Omental fat pad (tissue), 4 donors: Measurements from ENCODE around the gene PGBD5. TPM values are rescaled to one million over a fixed set of nuclear protein-coding genes. Genes with fewer than 3 reads are reported as not detected.

Experiments
- ATAC-seq: fragments of 150-250 bp; one replicate; pipeline ENCODE4 v1.9.1; 2016; ENCODE audit warnings: mild to moderate bottlenecking, moderate library complexity; ENCODE audit not compliant: low FRiP score
- DNase-seq: peaks from one replicate; pipeline ENCODE4 v3.0.0-alpha.2; 2019; ENCODE audit warnings: low spot score
- total RNA-seq, 4 donors: library from RNA; depleted of rRNA; stranded (reverse); fragments of >200 nt; gene quantifications; one replicate each; pipeline ENCODE4 v1.1.0, GENCODE V29; 2016
- TF ChIP-seq, protein P1 (sequence below), 3 donors: fragments of 450-650 bp; IDR thresholded peaks; one replicate each; pipeline ENCODE4 v1.5.1; 2016 to 2017; ENCODE audit warnings: antibody characterized with exemption in 3 of 3, mild to moderate bottlenecking in 3 of 3, moderate library complexity in 2 of 3

PGBD5 gene
- total RNA-seq, 4 donors from 2014 or later: 0.37 to 1.4 (median 0.60) TPM; not detected in 1

DNA sequence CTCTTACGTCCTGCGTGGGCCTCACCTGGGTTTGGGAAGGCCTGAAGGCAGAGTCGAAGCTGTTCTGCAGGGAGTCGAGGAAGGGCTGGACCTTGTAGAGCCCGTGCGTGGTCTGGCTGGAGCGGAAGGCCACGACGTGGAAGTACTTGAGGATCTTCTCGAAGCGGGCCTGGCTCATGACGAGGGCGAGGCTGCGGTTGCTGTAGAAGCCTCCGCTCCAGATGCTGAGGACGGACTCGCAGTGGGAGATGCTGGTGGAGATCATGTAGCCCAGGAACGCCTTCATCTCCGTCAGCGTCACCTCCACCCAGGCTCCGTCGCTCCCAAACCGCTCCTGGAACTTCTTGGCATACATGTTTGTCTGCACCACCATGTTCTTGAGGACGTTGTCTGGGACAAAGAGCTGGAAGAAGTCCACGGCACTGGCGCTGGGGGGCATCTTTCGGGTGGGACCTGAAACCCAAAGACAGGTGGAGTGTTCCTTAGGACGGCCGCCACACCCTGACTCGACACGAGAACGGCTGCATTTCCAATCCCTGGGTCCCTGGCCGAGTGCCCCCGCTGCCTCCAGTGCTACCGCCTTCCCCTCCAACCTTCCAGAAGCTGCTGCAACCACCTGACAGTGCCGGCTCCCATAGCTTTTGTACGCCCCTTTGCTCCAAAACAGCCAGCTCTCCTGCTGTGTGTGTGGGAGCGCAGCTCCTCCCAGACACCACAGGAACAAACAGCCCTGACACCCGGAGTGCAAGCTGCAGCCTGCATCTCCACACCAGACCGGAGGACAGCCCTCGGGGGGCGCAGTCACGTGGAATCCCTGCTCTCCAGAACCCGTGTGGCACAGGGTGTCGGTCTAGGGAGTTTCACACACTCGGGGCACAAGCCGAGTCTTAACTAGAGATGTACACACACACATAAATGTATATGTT, 69.0 kb downstream of the PGBD5 start:
- DNase-seq (no peak), ATAC-seq (no peak)
- TF ChIP-seq, protein P1, sequence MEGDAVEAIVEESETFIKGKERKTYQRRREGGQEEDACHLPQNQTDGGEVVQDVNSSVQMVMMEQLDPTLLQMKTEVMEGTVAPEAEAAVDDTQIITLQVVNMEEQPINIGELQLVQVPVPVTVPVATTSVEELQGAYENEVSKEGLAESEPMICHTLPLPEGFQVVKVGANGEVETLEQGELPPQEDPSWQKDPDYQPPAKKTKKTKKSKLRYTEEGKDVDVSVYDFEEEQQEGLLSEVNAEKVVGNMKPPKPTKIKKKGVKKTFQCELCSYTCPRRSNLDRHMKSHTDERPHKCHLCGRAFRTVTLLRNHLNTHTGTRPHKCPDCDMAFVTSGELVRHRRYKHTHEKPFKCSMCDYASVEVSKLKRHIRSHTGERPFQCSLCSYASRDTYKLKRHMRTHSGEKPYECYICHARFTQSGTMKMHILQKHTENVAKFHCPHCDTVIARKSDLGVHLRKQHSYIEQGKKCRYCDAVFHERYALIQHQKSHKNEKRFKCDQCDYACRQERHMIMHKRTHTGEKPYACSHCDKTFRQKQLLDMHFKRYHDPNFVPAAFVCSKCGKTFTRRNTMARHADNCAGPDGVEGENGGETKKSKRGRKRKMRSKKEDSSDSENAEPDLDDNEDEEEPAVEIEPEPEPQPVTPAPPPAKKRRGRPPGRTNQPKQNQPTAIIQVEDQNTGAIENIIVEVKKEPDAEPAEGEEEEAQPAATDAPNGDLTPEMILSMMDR (IDR thresholded peaks at IDR 0.05): no peak

- DNase-seq (no peak), ATAC-seq (no peak)
- TF ChIP-seq, protein P1 (IDR thresholded peaks at IDR 0.05): no peak
These were observed 69.9 kb downstream of the PGBD5 start for GRCh38 chr1:230356190-230356589.

DNA sequence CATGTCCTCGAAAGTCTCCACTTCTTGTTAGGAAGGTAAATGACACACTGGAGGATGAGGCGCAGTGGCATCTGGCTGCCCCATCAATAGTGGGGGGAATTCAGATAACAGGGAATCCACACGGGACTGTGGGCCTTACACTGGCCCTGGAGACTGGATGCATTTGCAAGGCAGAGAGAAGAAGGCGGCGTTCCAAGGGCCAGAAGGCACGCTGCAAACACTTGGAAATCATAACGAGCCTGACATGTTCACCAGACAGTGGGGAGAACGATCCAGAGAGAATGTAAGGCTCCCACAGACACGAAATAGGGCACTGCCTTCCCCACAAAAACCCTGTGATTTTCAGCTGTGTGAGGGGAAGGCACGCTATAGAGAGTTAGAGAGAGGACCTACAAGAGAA, 70.5 kb downstream of the PGBD5 start:
- TF ChIP-seq, protein P1 (IDR thresholded peaks at IDR 0.05): no peak
- no peak for DNase-seq
- ATAC-seq: no peak

GRCh38 chr1:230355128-230355527, 71.0 kb downstream of the PGBD5 start:
- DNase-seq: no peak
- TF ChIP-seq, protein P1 (IDR thresholded peaks at IDR 0.05): no peak
- no peak for ATAC-seq

DNA sequence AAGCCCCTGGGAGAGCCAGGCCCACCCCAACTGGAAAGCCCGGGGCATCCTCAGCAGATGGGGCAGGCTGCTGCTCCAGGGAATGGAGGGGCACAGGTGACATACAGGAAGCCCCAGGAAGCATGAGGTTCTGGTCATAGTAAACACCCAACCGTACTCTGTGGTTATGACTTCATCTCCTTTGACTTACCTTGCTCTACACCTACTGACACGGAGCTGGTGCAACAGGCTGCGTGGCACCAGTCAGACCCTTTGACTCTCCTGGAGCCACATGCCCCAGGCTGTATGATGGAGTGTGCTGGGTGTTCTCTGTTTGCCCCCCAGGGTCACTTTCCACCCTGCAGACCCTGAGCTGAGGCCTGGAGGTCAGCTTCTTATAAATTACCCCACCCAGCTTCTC, 72.1 kb downstream of the PGBD5 start:
- TF ChIP-seq, protein P1 (IDR thresholded peaks at IDR 0.05): no peak
- ATAC-seq: no peak
- no peak for DNase-seq

DNA sequence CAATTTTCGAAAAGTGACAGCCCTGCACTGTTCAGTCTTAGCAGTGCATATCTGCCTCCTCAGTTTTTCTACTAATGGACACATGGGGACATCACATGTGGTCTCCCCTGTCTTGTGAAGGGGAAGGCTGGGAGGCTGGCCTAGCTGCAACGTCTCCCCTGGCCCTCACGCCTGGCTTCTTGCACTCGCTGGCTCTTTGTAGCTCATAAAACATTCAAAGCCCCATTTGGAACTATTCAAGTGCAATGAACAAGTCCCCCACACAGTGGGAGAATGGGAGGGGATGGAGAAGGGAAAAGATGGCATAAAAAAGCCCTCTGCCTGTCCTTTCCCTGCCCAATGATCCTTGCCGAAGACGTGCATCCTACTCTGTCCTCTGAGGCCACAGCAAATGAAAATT, 73.6 kb downstream of the PGBD5 start:
- no peak for ATAC-seq
- TF ChIP-seq, protein P1 (IDR thresholded peaks at IDR 0.05): no peak
- DNase-seq: no peak

DNA sequence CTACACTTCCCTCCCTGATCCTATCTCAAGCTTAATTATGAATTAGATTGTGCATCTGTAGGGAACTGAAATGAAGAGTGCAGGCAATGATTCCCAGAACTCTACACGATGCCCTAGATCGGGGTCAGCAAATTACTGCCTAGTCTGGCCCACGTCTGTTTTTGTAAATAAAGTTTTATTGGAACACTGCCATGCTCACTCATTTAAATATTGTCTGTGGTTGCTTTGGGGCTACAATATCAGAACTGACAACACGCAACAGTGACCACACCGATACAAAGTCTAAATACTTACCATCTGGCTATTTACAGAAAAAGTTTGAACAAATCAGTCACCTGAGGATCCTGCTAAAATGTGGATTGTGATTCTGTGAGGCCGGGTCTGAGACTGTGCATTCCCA, 74.1 kb downstream of the PGBD5 start:
- TF ChIP-seq, protein P1 (IDR thresholded peaks at IDR 0.05): no peak
- no peak for DNase-seq
- ATAC-seq: no peak
